ENCODE data around the gene FAM107B.

DNA sequence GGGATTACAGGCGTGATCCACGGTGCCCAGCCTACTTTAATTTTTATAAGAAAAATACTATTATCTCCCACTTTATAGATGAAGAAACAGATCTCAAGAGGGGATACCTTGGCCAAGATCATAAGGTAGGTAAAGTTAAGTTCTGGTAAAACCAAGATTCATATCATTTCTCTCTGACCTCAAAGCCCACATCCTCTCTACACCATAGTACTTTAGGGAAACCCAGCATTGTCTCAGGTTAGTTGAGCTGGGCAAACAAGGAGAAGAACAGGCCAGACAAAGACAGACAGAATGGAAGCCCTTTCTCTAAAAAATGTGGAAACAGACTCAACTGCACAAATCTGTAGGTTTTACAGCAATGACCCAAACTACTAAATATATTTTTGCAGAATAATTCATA is 246.2 kb downstream of the FAM107B start:
- no peak for TF ChIP-seq ZNF416 (tag by site-specific recombination; IDR thresholded peaks at IDR 0.05)
- TF ChIP-seq ZNF692 (tag by site-specific recombination; IDR thresholded peaks at IDR 0.05): no peak
- TF ChIP-seq, protein P1, sequence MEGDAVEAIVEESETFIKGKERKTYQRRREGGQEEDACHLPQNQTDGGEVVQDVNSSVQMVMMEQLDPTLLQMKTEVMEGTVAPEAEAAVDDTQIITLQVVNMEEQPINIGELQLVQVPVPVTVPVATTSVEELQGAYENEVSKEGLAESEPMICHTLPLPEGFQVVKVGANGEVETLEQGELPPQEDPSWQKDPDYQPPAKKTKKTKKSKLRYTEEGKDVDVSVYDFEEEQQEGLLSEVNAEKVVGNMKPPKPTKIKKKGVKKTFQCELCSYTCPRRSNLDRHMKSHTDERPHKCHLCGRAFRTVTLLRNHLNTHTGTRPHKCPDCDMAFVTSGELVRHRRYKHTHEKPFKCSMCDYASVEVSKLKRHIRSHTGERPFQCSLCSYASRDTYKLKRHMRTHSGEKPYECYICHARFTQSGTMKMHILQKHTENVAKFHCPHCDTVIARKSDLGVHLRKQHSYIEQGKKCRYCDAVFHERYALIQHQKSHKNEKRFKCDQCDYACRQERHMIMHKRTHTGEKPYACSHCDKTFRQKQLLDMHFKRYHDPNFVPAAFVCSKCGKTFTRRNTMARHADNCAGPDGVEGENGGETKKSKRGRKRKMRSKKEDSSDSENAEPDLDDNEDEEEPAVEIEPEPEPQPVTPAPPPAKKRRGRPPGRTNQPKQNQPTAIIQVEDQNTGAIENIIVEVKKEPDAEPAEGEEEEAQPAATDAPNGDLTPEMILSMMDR (tag by site-specific recombination; IDR thresholded peaks at IDR 0.05): no peak
- no peak for TF ChIP-seq ZNF175 (tag by site-specific recombination; IDR thresholded peaks at IDR 0.05)
- no peak for TF ChIP-seq MZF1 (tag by site-specific recombination; IDR thresholded peaks at IDR 0.05; ENCODE audit: borderline replicate concordance)
- no peak for TF ChIP-seq ZNF274 (IDR thresholded peaks at IDR 0.05; ENCODE audit: low read length)
- no peak for TF ChIP-seq ZNF274 (tag by site-specific recombination; IDR thresholded peaks at IDR 0.05; ENCODE audit: borderline replicate concordance)
- no peak for TF ChIP-seq SP2 (tag by site-specific recombination; IDR thresholded peaks at IDR 0.05)
- TF ChIP-seq SP3 (tag by site-specific recombination; IDR thresholded peaks at IDR 0.05): no peak
- TF ChIP-seq, protein P2, sequence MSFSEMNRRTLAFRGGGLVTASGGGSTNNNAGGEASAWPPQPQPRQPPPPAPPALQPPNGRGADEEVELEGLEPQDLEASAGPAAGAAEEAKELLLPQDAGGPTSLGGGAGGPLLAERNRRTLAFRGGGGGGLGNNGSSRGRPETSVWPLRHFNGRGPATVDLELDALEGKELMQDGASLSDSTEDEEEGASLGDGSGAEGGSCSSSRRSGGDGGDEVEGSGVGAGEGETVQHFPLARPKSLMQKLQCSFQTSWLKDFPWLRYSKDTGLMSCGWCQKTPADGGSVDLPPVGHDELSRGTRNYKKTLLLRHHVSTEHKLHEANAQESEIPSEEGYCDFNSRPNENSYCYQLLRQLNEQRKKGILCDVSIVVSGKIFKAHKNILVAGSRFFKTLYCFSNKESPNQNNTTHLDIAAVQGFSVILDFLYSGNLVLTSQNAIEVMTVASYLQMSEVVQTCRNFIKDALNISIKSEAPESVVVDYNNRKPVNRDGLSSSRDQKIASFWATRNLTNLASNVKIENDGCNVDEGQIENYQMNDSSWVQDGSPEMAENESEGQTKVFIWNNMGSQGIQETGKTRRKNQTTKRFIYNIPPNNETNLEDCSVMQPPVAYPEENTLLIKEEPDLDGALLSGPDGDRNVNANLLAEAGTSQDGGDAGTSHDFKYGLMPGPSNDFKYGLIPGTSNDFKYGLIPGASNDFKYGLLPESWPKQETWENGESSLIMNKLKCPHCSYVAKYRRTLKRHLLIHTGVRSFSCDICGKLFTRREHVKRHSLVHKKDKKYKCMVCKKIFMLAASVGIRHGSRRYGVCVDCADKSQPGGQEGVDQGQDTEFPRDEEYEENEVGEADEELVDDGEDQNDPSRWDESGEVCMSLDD (tag by site-specific recombination; IDR thresholded peaks at IDR 0.05): no peak

Data from HEK293 (cell line).